SK-N-SH (cell line): Measurements from ENCODE around the gene CBLN1. TPM values are rescaled to one million over a fixed set of nuclear protein-coding genes. Genes with fewer than 3 reads are reported as not detected.

Source experiments
- CTCF ChIA-PET: fragments of 300-600, 350-600 bp; formaldehyde crosslinking; extraction: SDS; loops from one replicate; lab custom pipeline; 2021; lab: Yijun Ruan, JAX
- POLR2A ChIA-PET: fragments of 350-600 bp; sonication (Branson Sonifier 250); formaldehyde crosslinking; extraction: SDS; loops from one replicate; lab custom pipeline; 2020; ENCODE audit warnings: antibody characterized with exemption, inconsistent platforms; lab: Yijun Ruan, JAX
- DNase-seq: peaks from one replicate; pipeline ENCODE4 v3.0.0; 2012
- H2AFZ ChIP-seq: fragments of 200-600 bp; sonication (generic); 2 replicates; pipeline ENCODE4 v1.8.1; 2016; ENCODE audit warnings: antibody characterized with exemption, mild to moderate bottlenecking, low read depth
- H3F3A ChIP-seq: fragments of 200-600 bp; sonication (generic); replicated peaks from 2 replicates; pipeline ENCODE3; 2016; ENCODE audit warnings: antibody characterized with exemption, mild to moderate bottlenecking; ENCODE audit not compliant: insufficient read depth
- H3K27ac ChIP-seq, 2 experiments: fragments of 200-500 bp in 1 of 2; fragments of 200-600 bp in 1 of 2; sonication (Bioruptor generic) in 1 of 2; sonication (generic), shearing (Covaris generic) in 1 of 2; 2 replicates each; pipeline versions ENCODE4 v1.5.1 to v1.6.1; 2014 to 2016; ENCODE audit warnings: low read depth in 2 of 2, inconsistent platforms in 1 of 2, low read length in 1 of 2, mild to moderate bottlenecking in 1 of 2, mixed read lengths in 1 of 2
- H3K27me3 ChIP-seq: fragments of 200-600 bp; sonication (generic), shearing (Covaris generic); 2 replicates; pipeline ENCODE4 v1.6.1; 2016; ENCODE audit warnings: mixed run types; ENCODE audit not compliant: insufficient read depth
- H3K36me3 ChIP-seq, 2 experiments: fragments of 200-500 bp in 1 of 2; fragments of 200-600 bp in 1 of 2; sonication (Bioruptor generic) in 1 of 2; sonication (generic) in 1 of 2; replicated peaks in 1 of 2; 2 replicates each; pipeline versions ENCODE3 to v1.5.1; 2014 to 2016; ENCODE audit warnings: low read length in 1 of 2, mild to moderate bottlenecking in 1 of 2; ENCODE audit not compliant: insufficient read depth in 2 of 2, control insufficient read depth in 1 of 2
- H3K4me1 ChIP-seq, 2 experiments: fragments of 200-500 bp in 1 of 2; fragments of 200-600 bp in 1 of 2; sonication (Bioruptor generic) in 1 of 2; sonication (generic), shearing (Covaris generic) in 1 of 2; 2 replicates each; pipeline versions ENCODE4 v1.5.1 to v1.6.1; 2014 to 2016; ENCODE audit warnings: low read depth in 1 of 2, low read length in 1 of 2, mixed run types in 1 of 2; ENCODE audit not compliant: insufficient read depth in 2 of 2, control insufficient read depth in 1 of 2
- H3K4me2 ChIP-seq: fragments of 200-600 bp; sonication (generic), shearing (Covaris generic); 2 replicates; pipeline ENCODE4 v1.6.1; 2017; ENCODE audit warnings: mixed run types
- H3K4me3 ChIP-seq, 2 experiments: fragments of 200-500 bp in 1 of 2; fragments of 200-600 bp in 1 of 2; sonication (Bioruptor generic) in 1 of 2; sonication (generic), shearing (Covaris generic) in 1 of 2; 2 replicates each; pipeline versions ENCODE4 v1.5.1 to v1.8.1; 2014 to 2016; ENCODE audit warnings: low read depth in 2 of 2, inconsistent platforms in 1 of 2, low read length in 1 of 2, mild to moderate bottlenecking in 1 of 2, mixed read lengths in 1 of 2, moderate library complexity in 1 of 2
- H3K79me2 ChIP-seq: fragments of 200-600 bp; sonication (generic); 2 replicates; pipeline ENCODE4 v1.8.1; 2017; ENCODE audit warnings: mild to moderate bottlenecking; ENCODE audit not compliant: insufficient read depth
- H3K9ac ChIP-seq: fragments of 200-600 bp; sonication (generic); 2 replicates; pipeline ENCODE4 v1.6.1; 2017; ENCODE audit warnings: mixed run types
- H3K9me2 ChIP-seq: fragments of 200-600 bp; sonication (generic); 2 replicates; pipeline ENCODE4 v1.6.1; 2017; ENCODE audit warnings: mixed run types
- H3K9me3 ChIP-seq: fragments of 200-600 bp; sonication (generic); 2 replicates; pipeline ENCODE4 v1.6.1; 2017; ENCODE audit warnings: mixed run types, mild to moderate bottlenecking, moderate library complexity
- H4K20me1 ChIP-seq: fragments of 200-600 bp; sonication (generic); 2 replicates; pipeline ENCODE4 v1.6.1; 2017; ENCODE audit warnings: mild to moderate bottlenecking, mixed run types; ENCODE audit not compliant: insufficient read depth
- CHD2 ChIP-seq: fragments of 150-350 bp; IDR thresholded peaks from 2 replicates; pipeline ENCODE4 v1.6.1; 2018; ENCODE audit warnings: low read length; ENCODE audit not compliant: partially characterized antibody
- ELF1 ChIP-seq: IDR thresholded peaks from 2 replicates; pipeline ENCODE4 v1.4.0; 2012
- EP300 ChIP-seq, 2 experiments: IDR thresholded peaks; 2 replicates each; pipeline versions ENCODE4 v1.4.0 to v1.6.1; 2012; ENCODE audit warnings: borderline replicate concordance in 1 of 2, low read depth in 1 of 2, low read length in 1 of 2
- EZH2phosphoT487 ChIP-seq: fragments of 200-600 bp; sonication (generic); IDR thresholded peaks from 2 replicates; pipeline ENCODE4 v1.6.1; 2017; ENCODE audit warnings: low read depth, mixed run types, mild to moderate bottlenecking, antibody characterized with exemption, moderate library complexity, borderline replicate concordance
- FOSL2 ChIP-seq: IDR thresholded peaks from 2 replicates; pipeline ENCODE4 v1.4.0; 2012; ENCODE audit warnings: low read depth, mild to moderate bottlenecking, moderate library complexity, borderline replicate concordance
- FOXJ3 ChIP-seq: sonication (generic); formaldehyde crosslinking; IDR thresholded peaks from 2 replicates; pipeline ENCODE4 v1.5.1; 2020; ENCODE audit warnings: mild to moderate bottlenecking, missing genetic modification reagents
- MXI1 ChIP-seq: IDR thresholded peaks from 2 replicates; pipeline ENCODE4 v1.6.1; 2012; ENCODE audit warnings: mild to moderate bottlenecking, low read depth, low read length, improper control_type of control experiment
- NFIC ChIP-seq: IDR thresholded peaks from 2 replicates; pipeline ENCODE4 v1.4.0; 2012; ENCODE audit warnings: borderline replicate concordance
- RFX5 ChIP-seq: IDR thresholded peaks from 2 replicates; pipeline ENCODE4 v1.6.1; 2012; ENCODE audit warnings: mild to moderate bottlenecking, improper control_type of control experiment, low read length
- RXRA ChIP-seq: IDR thresholded peaks from 2 replicates; pipeline ENCODE4 v1.4.0; 2012; ENCODE audit warnings: low read depth, mild to moderate bottlenecking, borderline replicate concordance
- SIN3A ChIP-seq: IDR thresholded peaks from 2 replicates; pipeline ENCODE4 v1.6.1; 2012; ENCODE audit warnings: low read depth, mild to moderate bottlenecking, low read length, moderate library complexity, borderline replicate concordance
- SMC3 ChIP-seq: IDR thresholded peaks from 2 replicates; pipeline ENCODE4 v1.6.1; 2012; ENCODE audit warnings: low read depth, low read length, improper control_type of control experiment
- TAF1 ChIP-seq: IDR thresholded peaks from 2 replicates; pipeline ENCODE4 v1.6.1; 2012; ENCODE audit warnings: low read depth, mild to moderate bottlenecking, low read length, moderate library complexity, borderline replicate concordance
- TCF12 ChIP-seq: IDR thresholded peaks from 2 replicates; pipeline ENCODE4 v1.4.0; 2012
- polyA plus RNA-seq, 3 experiments: library from polyadenylated mRNA; depleted of rRNA; stranded (reverse); fragments of >200 nt; gene quantifications; 2 replicates each; pipeline ENCODE4 v1.2.3, GENCODE V29; 2012
- TF ChIP-seq, protein P1 (sequence below): IDR thresholded peaks from 2 replicates; pipeline ENCODE4; 2012
- TF ChIP-seq, protein P2 (sequence below): IDR thresholded peaks from 2 replicates; pipeline ENCODE4 v1.6.1; 2012; ENCODE audit warnings: mild to moderate bottlenecking, low read depth, low read length, moderate library complexity
- TF ChIP-seq, protein P3 (sequence below): IDR thresholded peaks from 2 replicates; pipeline ENCODE4 v1.4.0; 2012; ENCODE audit warnings: low read depth, borderline replicate concordance
- TF ChIP-seq, protein P4 (sequence below): fragments of 200-600 bp; sonication (generic); IDR thresholded peaks from 2 replicates; pipeline ENCODE4 v1.6.1; 2017; ENCODE audit warnings: antibody characterized with exemption, mild to moderate bottlenecking, moderate library complexity
- TF ChIP-seq, protein P5 (sequence below): IDR thresholded peaks from 2 replicates; pipeline ENCODE4 v1.4.0; 2012; ENCODE audit warnings: low read depth

Gene CBLN1
- polyA plus RNA-seq, 1 of the 3 experiments (the other 2 are of a cell fraction) = not detected

DNA sequence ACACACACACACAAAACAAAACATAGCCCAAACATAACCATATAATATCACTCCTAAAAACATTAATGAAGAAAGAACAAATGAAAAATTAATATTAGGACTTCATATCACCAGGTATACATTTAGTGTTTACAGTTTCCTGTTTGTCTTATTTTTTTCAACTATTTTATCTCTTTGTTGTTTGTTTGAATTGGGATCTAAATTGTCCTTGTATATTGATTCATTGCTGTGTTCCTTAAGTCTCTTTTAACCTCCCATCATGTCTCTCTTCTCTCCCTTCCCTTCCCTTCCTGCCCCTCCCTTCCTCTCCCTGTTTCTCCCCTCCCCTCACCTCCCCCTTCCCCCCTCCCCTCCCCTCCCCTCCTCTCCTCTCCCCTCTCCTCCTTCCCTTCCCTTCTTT, 23.8 kb upstream of the CBLN1 start:
- Histone ChIP-seq H2AFZ (no peak overlapping the region), H3K4me2 (no peak overlapping the region), H3K27me3 (no peaks in the 10 kb centered on the region), H4K20me1 (no peaks in the 10 kb centered on the region), H3K4me1 (no peaks in the 10 kb centered on the region), H3K9me2 (no peaks in the 10 kb centered on the region), H3F3A (no peaks in the 10 kb centered on the region), H3K4me3 (no peak overlapping the region), H3K36me3 (no peaks in the 10 kb centered on the region)
- POLR2A ChIA-PET = no interaction called here
- CTCF ChIA-PET = no interaction called here
- TF ChIP-seq SIN3A (no peak), EZH2phosphoT487 (no peak), EP300 (IDR thresholded peaks at IDR 0.05; ENCODE audit: borderline replicate concordance in 1 of 2, low read depth in 1 of 2, low read length in 1 of 2) (no peak), FOSL2 (no peak), SMC3 (no peak), RXRA (no peak), TCF12 (no peak), TAF1 (no peak), MXI1 (no peak), RFX5 (no peak), CHD2 (no peak), FOXJ3 (CRISPR knock-in tag) (no peak), ELF1 (no peak), NFIC (no peak)
- TF ChIP-seq, protein P1, sequence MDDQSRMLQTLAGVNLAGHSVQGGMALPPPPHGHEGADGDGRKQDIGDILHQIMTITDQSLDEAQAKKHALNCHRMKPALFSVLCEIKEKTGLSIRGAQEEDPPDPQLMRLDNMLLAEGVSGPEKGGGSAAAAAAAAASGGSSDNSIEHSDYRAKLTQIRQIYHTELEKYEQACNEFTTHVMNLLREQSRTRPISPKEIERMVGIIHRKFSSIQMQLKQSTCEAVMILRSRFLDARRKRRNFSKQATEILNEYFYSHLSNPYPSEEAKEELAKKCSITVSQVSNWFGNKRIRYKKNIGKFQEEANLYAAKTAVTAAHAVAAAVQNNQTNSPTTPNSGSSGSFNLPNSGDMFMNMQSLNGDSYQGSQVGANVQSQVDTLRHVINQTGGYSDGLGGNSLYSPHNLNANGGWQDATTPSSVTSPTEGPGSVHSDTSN = no peak
- TF ChIP-seq, protein P2, sequence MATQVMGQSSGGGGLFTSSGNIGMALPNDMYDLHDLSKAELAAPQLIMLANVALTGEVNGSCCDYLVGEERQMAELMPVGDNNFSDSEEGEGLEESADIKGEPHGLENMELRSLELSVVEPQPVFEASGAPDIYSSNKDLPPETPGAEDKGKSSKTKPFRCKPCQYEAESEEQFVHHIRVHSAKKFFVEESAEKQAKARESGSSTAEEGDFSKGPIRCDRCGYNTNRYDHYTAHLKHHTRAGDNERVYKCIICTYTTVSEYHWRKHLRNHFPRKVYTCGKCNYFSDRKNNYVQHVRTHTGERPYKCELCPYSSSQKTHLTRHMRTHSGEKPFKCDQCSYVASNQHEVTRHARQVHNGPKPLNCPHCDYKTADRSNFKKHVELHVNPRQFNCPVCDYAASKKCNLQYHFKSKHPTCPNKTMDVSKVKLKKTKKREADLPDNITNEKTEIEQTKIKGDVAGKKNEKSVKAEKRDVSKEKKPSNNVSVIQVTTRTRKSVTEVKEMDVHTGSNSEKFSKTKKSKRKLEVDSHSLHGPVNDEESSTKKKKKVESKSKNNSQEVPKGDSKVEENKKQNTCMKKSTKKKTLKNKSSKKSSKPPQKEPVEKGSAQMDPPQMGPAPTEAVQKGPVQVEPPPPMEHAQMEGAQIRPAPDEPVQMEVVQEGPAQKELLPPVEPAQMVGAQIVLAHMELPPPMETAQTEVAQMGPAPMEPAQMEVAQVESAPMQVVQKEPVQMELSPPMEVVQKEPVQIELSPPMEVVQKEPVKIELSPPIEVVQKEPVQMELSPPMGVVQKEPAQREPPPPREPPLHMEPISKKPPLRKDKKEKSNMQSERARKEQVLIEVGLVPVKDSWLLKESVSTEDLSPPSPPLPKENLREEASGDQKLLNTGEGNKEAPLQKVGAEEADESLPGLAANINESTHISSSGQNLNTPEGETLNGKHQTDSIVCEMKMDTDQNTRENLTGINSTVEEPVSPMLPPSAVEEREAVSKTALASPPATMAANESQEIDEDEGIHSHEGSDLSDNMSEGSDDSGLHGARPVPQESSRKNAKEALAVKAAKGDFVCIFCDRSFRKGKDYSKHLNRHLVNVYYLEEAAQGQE = no peak
- TF ChIP-seq, protein P3, sequence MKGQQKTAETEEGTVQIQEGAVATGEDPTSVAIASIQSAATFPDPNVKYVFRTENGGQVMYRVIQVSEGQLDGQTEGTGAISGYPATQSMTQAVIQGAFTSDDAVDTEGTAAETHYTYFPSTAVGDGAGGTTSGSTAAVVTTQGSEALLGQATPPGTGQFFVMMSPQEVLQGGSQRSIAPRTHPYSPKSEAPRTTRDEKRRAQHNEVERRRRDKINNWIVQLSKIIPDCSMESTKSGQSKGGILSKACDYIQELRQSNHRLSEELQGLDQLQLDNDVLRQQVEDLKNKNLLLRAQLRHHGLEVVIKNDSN = no peak
- TF ChIP-seq, protein P4, sequence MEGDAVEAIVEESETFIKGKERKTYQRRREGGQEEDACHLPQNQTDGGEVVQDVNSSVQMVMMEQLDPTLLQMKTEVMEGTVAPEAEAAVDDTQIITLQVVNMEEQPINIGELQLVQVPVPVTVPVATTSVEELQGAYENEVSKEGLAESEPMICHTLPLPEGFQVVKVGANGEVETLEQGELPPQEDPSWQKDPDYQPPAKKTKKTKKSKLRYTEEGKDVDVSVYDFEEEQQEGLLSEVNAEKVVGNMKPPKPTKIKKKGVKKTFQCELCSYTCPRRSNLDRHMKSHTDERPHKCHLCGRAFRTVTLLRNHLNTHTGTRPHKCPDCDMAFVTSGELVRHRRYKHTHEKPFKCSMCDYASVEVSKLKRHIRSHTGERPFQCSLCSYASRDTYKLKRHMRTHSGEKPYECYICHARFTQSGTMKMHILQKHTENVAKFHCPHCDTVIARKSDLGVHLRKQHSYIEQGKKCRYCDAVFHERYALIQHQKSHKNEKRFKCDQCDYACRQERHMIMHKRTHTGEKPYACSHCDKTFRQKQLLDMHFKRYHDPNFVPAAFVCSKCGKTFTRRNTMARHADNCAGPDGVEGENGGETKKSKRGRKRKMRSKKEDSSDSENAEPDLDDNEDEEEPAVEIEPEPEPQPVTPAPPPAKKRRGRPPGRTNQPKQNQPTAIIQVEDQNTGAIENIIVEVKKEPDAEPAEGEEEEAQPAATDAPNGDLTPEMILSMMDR = no peak
- TF ChIP-seq, protein P5, sequence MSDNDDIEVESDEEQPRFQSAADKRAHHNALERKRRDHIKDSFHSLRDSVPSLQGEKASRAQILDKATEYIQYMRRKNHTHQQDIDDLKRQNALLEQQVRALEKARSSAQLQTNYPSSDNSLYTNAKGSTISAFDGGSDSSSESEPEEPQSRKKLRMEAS = no peak
- TF ChIP-seq, all 33 proteins: peak for 0
- DNase-seq = no peak
- no peak overlapping the region for H3K9ac ChIP-seq
- H3K79me2 ChIP-seq = no peaks in the 10 kb centered on the region
- H3K27ac ChIP-seq = no peak overlapping the region
- no peaks in the 10 kb centered on the region for H3K9me3 ChIP-seq
